C1 segment of cervical spinal cord (tissue), 14 donors: Measurements from ENCODE around the gene HABP2.

Experiments used
- DNase-seq, 14 donors: peaks; one replicate each; lab custom pipeline; 2025; lab: John Stamatoyannopoulos, UW

The HABP2 gene

DNA sequence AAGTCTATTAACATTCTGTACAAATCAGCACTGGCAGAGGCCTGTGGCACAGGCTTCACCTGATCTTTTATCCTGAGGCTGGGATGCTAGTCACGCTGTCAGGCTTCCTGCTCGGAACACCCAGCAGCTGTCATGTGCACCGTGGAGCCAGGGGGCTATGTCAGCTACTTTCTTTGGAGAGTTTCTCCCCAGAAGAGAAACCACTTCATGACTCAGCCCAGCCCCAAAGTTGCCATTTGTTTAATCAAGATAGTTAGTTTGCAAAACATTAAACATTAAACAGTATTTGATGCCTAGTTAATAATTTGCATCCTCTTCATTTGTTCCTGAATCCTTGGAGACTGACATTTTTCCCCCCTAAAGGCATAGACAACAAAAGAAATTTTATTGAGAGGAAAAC is at the start of gene HABP2:
Gene HABP2 (plus strand): TSS at position 353 of the 400 bp plus-strand sequence. CDS start 69 bp downstream, outside the sequence.
- DNase-seq, result no peak

DNA sequence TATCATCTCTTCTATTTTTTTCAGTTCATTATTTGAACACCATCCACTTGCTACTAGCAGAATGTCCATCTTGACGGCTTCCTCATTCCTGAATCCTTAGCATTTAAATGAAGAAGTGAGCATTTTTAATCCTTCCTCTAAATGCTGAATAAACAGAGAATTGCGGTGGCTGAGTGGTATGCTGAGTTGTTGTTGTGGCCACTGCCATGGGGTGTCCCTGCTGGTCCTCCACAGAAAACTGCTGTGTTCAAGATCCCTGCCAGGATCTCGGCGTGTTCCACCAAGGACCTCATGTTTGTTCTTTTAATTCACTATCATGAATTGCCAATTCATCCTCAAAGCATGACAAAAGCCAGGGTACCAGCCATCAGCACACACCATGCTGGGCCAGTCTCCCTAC is 48.9 kb upstream of the HABP2 start:
- DNase-seq, result no peak

DNA sequence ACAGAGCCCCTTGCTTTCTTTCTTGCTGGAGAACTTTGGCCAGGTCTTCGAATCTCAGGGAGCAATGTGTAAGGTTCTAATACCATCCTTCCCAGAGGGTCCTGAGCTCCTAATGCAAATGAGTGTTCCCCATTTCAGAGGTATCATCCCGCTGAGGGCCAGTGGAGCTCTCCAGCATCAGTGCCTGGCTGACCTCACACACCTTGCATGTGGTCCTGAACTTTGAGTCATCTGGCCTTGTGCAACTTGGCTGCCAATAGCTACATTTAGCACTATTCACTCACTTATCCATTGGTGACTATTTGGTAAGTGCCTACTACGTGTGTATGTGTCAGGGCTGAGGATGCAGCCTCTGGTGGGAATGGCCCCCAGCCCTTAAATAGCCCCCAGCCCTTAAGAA is 48.4 kb upstream of the HABP2 start:
- no peak for DNase-seq

DNA sequence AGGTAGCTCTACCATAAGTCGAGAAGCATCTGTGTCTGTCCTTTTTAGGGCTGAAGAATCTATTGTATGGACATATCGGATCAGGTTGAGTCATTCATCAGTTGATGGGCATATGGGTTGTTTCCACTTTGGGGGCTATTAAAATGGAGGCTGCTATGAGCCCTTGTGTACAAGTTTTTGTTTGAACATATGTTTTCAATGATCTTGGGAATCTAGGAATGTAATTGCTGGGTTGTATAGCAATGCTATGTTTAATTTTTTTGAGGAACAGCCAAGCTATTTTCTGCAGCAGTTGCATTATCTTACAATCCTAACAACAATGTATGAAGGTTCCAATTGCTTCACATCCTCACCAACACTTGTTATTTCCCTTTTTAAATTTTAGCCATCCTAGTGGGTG is 46.4 kb upstream of the HABP2 start:
- no peak for DNase-seq

GRCh38 chr10:113511419-113511818 is 41.4 kb upstream of the HABP2 start:
- no peak for DNase-seq

DNA sequence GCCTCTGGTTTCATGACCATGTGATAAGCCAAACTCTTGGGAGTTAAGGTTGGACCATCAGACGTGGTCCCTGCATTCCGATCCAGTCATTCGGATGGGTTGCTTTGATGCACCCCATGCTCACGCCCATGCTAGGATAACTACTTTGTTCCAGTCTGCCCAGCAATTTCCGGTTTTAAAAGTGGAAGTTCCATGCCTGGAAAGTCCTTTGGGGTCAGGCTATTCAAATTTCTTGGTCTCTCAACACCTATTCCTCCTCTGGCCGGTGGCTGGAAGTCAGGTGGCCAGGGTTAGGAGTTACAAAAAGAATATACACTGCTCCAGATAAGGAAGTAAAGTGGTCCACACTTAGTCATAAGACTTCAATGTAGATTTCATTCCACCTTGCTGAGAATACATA is 37.7 kb upstream of the HABP2 start:
- no peak for DNase-seq

- no peak for DNase-seq
These were observed 37.3 kb upstream of the HABP2 start for GRCh38 chr10:113515601-113516000.

DNA sequence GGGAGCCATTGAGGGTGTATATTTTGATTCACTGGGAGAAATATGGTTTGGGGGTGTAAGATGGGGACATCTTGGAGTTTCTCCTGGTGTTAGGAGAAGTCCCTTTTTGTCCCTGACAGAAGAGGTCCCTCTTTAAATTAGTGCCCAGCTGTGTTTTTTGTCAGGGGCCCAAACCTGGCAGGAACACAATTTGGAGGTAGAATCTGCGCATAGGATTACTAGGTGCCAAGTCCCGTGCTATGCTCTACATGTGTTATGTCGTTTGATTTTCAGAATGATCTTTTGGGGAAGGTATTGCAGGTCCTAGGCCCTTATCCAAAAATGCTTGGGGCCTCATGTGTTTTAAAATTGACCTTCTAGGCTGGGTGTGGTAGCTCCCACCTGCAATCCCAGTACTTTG is 36.8 kb upstream of the HABP2 start:
- no peak for DNase-seq

- DNase-seq, result no peak
These were observed 35.5 kb upstream of the HABP2 start for GRCh38 chr10:113517165-113517900.

GRCh38 chr10:113517901-113518260 is 35.0 kb upstream of the HABP2 start:
- DNase-seq, result no peak

- DNase-seq, result no peak
These were observed 34.4 kb upstream of the HABP2 start for GRCh38 chr10:113518415-113518814.

GRCh38 chr10:113518816-113519591 is 33.8 kb upstream of the HABP2 start:
- no peak for DNase-seq

DNA sequence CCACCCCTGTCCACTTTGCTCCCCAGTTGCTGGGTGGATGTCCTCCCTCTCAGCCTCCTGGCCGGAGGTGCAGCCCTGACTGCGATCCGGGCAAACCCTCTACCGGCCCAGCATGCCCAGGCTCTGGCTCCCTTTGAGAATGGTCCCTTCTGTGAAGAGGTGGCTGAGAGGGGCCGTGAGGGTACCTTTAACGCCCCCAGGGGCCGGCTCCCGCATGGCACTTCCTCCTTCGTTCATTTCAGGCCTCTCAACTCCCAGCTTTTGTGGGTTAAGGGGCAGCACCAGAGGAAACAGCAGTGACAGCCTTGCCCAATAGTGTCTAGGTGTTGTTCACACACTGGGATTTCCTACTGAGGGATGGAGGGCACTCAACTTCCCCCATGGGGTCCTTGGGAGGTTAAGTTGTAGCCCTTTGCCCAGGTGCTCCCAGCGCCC is 33.2 kb upstream of the HABP2 start:
- no peak for DNase-seq

DNA sequence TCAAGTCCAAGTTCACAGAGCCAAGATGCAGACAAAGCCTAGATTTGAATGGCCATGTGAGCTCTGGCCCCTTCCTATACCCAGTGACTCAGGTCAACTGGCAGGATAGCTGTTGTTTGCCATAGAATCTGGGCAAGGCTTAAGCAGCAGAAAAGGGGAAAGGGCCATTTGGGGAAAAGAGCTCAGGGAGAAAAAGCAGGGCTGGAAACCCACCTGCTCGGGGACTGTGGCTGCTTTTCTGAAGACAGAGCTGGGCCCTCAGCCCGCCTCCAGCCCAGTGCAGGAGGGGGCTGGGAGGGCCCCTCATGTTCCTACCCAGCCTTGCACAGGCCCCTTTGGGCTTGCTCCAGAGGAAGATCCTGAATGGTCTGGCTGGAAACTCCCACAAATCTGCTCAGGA is 32.6 kb upstream of the HABP2 start:
- no peak for DNase-seq

GRCh38 chr10:113520690-113521474 is 32.0 kb upstream of the HABP2 start:
- DNase-seq, result peak in 9 of 14 donors; percentile 1 to 48 (median 5)

DNA sequence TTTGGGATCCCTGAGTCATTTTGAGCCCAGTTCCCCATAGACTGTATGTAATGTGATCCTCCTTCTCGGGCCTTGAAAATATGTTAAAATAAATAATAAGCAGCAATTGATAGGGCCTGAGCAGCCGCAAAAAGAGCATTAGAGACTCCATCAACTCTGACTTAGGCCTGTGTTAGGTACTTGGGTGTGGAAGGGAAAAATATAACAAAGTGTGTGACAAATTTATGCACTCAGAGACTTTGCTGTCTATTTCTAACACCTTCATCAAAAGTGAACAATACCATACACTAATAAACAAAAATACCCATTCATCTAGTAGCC is 31.4 kb upstream of the HABP2 start:
- DNase-seq, result no peak

- DNase-seq, result no peak
These were observed 30.4 kb upstream of the HABP2 start for GRCh38 chr10:113522460-113522859.

DNA sequence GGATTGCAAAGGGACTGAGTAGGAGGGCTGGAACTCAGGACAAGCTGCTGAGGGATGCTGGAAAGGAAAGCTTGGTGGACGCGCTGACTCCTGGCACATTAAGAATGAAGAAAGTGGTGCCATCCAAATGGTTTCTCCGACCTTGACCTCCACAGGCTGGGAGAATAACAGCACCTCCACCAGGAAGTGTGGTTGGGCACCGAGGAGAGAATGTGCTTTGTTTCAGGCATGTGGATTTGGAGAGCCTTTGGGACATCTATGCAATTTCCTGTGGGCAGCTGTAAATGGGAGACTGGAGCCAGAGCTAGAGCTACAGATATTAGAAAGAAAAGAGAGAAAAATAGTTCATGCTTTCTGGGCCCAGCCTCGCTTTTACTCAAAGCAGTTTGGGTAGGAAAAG is 29.8 kb upstream of the HABP2 start:
- DNase-seq, result peak in 2 of 14 donors; percentile 5 to 8

DNA sequence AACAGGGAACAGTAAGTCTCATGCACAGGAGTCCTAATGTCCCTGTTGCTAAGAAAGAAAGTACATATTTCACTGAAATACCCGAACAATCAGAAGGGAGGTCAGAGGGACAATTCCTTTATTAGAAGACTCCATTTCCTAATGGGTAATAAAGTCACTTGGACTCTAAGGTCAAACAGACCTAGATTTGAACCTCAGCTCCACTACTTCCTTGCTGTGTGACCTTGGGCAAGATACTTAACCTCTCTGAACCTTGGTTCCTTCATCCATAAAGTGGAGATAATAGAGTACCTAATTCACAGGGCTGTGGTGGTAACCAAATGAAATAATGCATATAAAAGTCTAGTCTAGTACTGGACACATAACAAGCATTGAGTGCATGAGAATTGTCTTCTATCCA is 29.2 kb upstream of the HABP2 start:
- DNase-seq, result no peak

GRCh38 chr10:113524120-113524519 is 28.7 kb upstream of the HABP2 start:
- no peak for DNase-seq

GRCh38 chr10:113524539-113525490 is 28.0 kb upstream of the HABP2 start:
- DNase-seq, result no peak
